WERI-Rb-1 (cell line): Measurements from ENCODE around the gene HDGF.

ENCODE experiments used
- DNase-seq: peaks from one replicate; pipeline ENCODE4 v3.0.0-alpha.2; 2020
- H3K27ac ChIP-seq: fragments of 250-450 bp; sonication (Bioruptor Pico); 2 replicates; pipeline ENCODE4 v1.5.1; 2020; ENCODE audit warnings: mild to moderate bottlenecking, moderate library complexity
- H3K27me3 ChIP-seq: fragments of 250-450 bp; sonication (Bioruptor Pico); 2 replicates; pipeline ENCODE4 v1.5.1; 2021; ENCODE audit warnings: mild to moderate bottlenecking, low read depth, moderate library complexity; ENCODE audit not compliant: insufficient read depth, severe bottlenecking
- H3K36me3 ChIP-seq: fragments of 250-450 bp; sonication (Bioruptor Pico); 2 replicates; pipeline ENCODE4 v1.5.1; 2020; ENCODE audit warnings: mild to moderate bottlenecking, moderate library complexity
- H3K4me3 ChIP-seq: 2 replicates; pipeline ENCODE4 v1.5.1; 2011; ENCODE audit warnings: low read depth, mild to moderate bottlenecking, control low read depth, low read length
- H3K9me3 ChIP-seq: fragments of 250-450 bp; sonication (Bioruptor Pico); 2 replicates; pipeline ENCODE4 v1.5.1; 2021; ENCODE audit warnings: mild to moderate bottlenecking, moderate library complexity; ENCODE audit not compliant: severe bottlenecking
- CTCF ChIP-seq: IDR thresholded peaks from 2 replicates; pipeline ENCODE4 v1.5.1; 2011; ENCODE audit warnings: low read depth, mild to moderate bottlenecking, control low read depth, inconsistent platforms, low read length

The HDGF gene

GRCh38 chr1:156751451-156751756 is at the start of gene HDGF:
TSS of gene HDGF (minus strand) at chr1:156751675. CDS start at chr1:156751429, 246 bp downstream.
- Histone ChIP-seq H3K4me3 (peak within 1 kb of the TSS; percentile 87), H3K36me3 (peaks cover 43% of the 10 kb centered on the region), H3K9me3 (no peaks in the 10 kb centered on the region), H3K27ac (peak within 1 kb of the TSS; percentile 99), H3K27me3 (no peaks in the 10 kb centered on the region)
- no peak for DNase-seq
- no peak for TF ChIP-seq CTCF

GRCh38 chr1:156797212-156797871 is 45.9 kb upstream of the HDGF start:
- peak overlapping the region; percentile 47 for H3K27ac ChIP-seq
- peak; percentile 92 for TF ChIP-seq CTCF
- H3K27me3 ChIP-seq = no peaks in the 10 kb centered on the region
- H3K9me3 ChIP-seq = no peaks in the 10 kb centered on the region
- H3K4me3 ChIP-seq = no peak overlapping the region
- H3K36me3 ChIP-seq = peaks cover 100% of the 10 kb centered on the region
- peak; percentile 84 for DNase-seq

GRCh38 chr1:156796340-156797097 is 45.0 kb upstream of the HDGF start:
- TF ChIP-seq CTCF = no peak
- no peaks in the 10 kb centered on the region for H3K9me3 ChIP-seq
- H3K27ac ChIP-seq = peak overlapping the region; percentile 47
- H3K4me3 ChIP-seq = no peak overlapping the region
- H3K27me3 ChIP-seq = no peaks in the 10 kb centered on the region
- H3K36me3 ChIP-seq = peaks cover 100% of the 10 kb centered on the region
- no peak for DNase-seq

GRCh38 chr1:156795787-156796186 is 44.3 kb upstream of the HDGF start:
- Histone ChIP-seq H3K4me3 (no peak overlapping the region), H3K27me3 (no peaks in the 10 kb centered on the region), H3K9me3 (no peaks in the 10 kb centered on the region), H3K27ac (peak overlapping the region; percentile 47), H3K36me3 (peaks cover 100% of the 10 kb centered on the region)
- TF ChIP-seq CTCF = no peak
- DNase-seq = no peak

- DNase-seq = no peak
- TF ChIP-seq CTCF = no peak
- H3K27ac ChIP-seq = peak overlapping the region; percentile 47
- H3K4me3 ChIP-seq = no peak overlapping the region
- no peaks in the 10 kb centered on the region for H3K9me3 ChIP-seq
- no peaks in the 10 kb centered on the region for H3K27me3 ChIP-seq
- peaks cover 100% of the 10 kb centered on the region for H3K36me3 ChIP-seq
Measured at GRCh38 chr1:156795374-156795733, 43.9 kb upstream of the HDGF start.
